Duodenal mucosa (tissue), 2 donors: ENCODE results near the gene CDH24.

Source experiments
- H3K27ac ChIP-seq: one replicate; pipeline ENCODE4 v1.7.0; 2013; ENCODE audit warnings: low read depth, low read length
- H3K27me3 ChIP-seq, 2 donors: one replicate each; pipeline ENCODE4 v1.7.0; 2013; ENCODE audit warnings: low read length in 2 of 2, control low read depth in 1 of 2; ENCODE audit not compliant: insufficient read depth in 2 of 2, control insufficient read depth in 1 of 2
- H3K36me3 ChIP-seq, 2 donors: one replicate each; pipeline ENCODE4 v1.7.0; 2013; ENCODE audit warnings: low read length in 2 of 2, control low read depth in 1 of 2; ENCODE audit not compliant: insufficient read depth in 2 of 2, control insufficient read depth in 1 of 2
- H3K4me1 ChIP-seq, 2 donors: one replicate each; pipeline ENCODE4 v1.7.0; 2013; ENCODE audit warnings: low read length in 2 of 2, control low read depth in 1 of 2; ENCODE audit not compliant: insufficient read depth in 2 of 2, control insufficient read depth in 1 of 2
- H3K4me3 ChIP-seq, 2 donors: one replicate each; pipeline ENCODE4 v1.7.0; 2013; ENCODE audit warnings: low read length in 2 of 2, low read depth in 1 of 2
- H3K9ac ChIP-seq, 2 donors: one replicate each; pipeline ENCODE4 v1.7.0; 2013; ENCODE audit warnings: low read length in 2 of 2, low read depth in 1 of 2
- H3K9me3 ChIP-seq, 2 donors: one replicate each; pipeline ENCODE4 v1.7.0; 2013; ENCODE audit warnings: low read length in 2 of 2, control low read depth in 1 of 2; ENCODE audit not compliant: control insufficient read depth in 1 of 2

The CDH24 gene

GRCh38 chr14:23076785-23077408, 19.6 kb upstream of the CDH24 start:
- no peaks in the 10 kb centered on the region for H3K27me3 ChIP-seq
- no peak overlapping the region for H3K4me3 ChIP-seq
- H3K27ac ChIP-seq: no peak overlapping the region
- H3K9me3 ChIP-seq: no peaks in the 10 kb centered on the region
- peaks cover 14 to 18% of the 10 kb centered on the region in 2 donors for H3K4me1 ChIP-seq
- no peak overlapping the region for H3K9ac ChIP-seq
- peaks cover 58 to 83% of the 10 kb centered on the region in 2 donors for H3K36me3 ChIP-seq

GRCh38 chr14:23074906-23075305, 17.6 kb upstream of the CDH24 start:
- no peak overlapping the region for H3K4me3 ChIP-seq
- H3K27ac ChIP-seq: no peak overlapping the region
- no peaks in the 10 kb centered on the region for H3K27me3 ChIP-seq
- no peaks in the 10 kb centered on the region for H3K9me3 ChIP-seq
- H3K9ac ChIP-seq: no peak overlapping the region
- H3K36me3 ChIP-seq: peaks cover 48 to 66% of the 10 kb centered on the region in 2 donors
- H3K4me1 ChIP-seq: peaks cover 27 to 31% of the 10 kb centered on the region in 2 donors

GRCh38 chr14:23071921-23072539, 14.7 kb upstream of the CDH24 start:
- Histone ChIP-seq H3K4me3 (peak overlapping the region; percentile 95), H3K36me3 (peaks cover 36 to 56% of the 10 kb centered on the region in 2 donors)

GRCh38 chr14:23071244-23071920, 14.1 kb upstream of the CDH24 start:
- H3K27ac ChIP-seq: peak overlapping the region; percentile 59
- H3K9ac ChIP-seq: peak overlapping the region; percentile 85 to 88
- H3K4me3 ChIP-seq: peak overlapping the region; percentile 95
- H3K9me3 ChIP-seq: no peaks in the 10 kb centered on the region
- peaks cover 37 to 55% of the 10 kb centered on the region in 2 donors for H3K36me3 ChIP-seq
- H3K4me1 ChIP-seq: peaks cover 27 to 44% of the 10 kb centered on the region in 2 donors
- H3K27me3 ChIP-seq: no peaks in the 10 kb centered on the region

More at GRCh38 chr14:23071921-23072539, 14.7 kb upstream of the CDH24 start:
- H3K9ac ChIP-seq: peak overlapping the region; percentile 85 to 88
- H3K4me1 ChIP-seq: peaks cover 27 to 44% of the 10 kb centered on the region in 2 donors
- no peaks in the 10 kb centered on the region for H3K27me3 ChIP-seq
- no peaks in the 10 kb centered on the region for H3K9me3 ChIP-seq
- no peak overlapping the region for H3K27ac ChIP-seq

- peak overlapping the region; percentile 95 for H3K4me3 ChIP-seq
- H3K27me3 ChIP-seq: no peaks in the 10 kb centered on the region
- H3K4me1 ChIP-seq: peaks cover 27 to 38% of the 10 kb centered on the region in 2 donors
- no peaks in the 10 kb centered on the region for H3K9me3 ChIP-seq
- H3K36me3 ChIP-seq: peaks cover 39 to 55% of the 10 kb centered on the region in 2 donors
- H3K27ac ChIP-seq: no peak overlapping the region
- peak overlapping the region; percentile 85 to 88 for H3K9ac ChIP-seq
Observed at GRCh38 chr14:23070262-23071129, 13.2 kb upstream of the CDH24 start.

GRCh38 chr14:23069413-23069806, 12.1 kb upstream of the CDH24 start:
- Histone ChIP-seq H3K9ac (peak overlapping the region in 1 of 2 donors; percentile 34), H3K36me3 (peaks cover 32 to 56% of the 10 kb centered on the region in 2 donors), H3K9me3 (no peaks in the 10 kb centered on the region), H3K4me1 (peaks cover 27 to 38% of the 10 kb centered on the region in 2 donors), H3K4me3 (no peak overlapping the region), H3K27ac (no peak overlapping the region), H3K27me3 (no peaks in the 10 kb centered on the region)

GRCh38 chr14:23068789-23069412, 11.6 kb upstream of the CDH24 start:
- peaks cover 27 to 38% of the 10 kb centered on the region in 2 donors for H3K4me1 ChIP-seq

GRCh38 chr14:23067847-23068788, 10.8 kb upstream of the CDH24 start:
- Histone ChIP-seq H3K27ac (no peak overlapping the region), H3K27me3 (no peaks in the 10 kb centered on the region), H3K9ac (no peak overlapping the region), H3K4me1 (peaks cover 25 to 38% of the 10 kb centered on the region in 2 donors), H3K9me3 (no peaks in the 10 kb centered on the region), H3K36me3 (peaks cover 43 to 66% of the 10 kb centered on the region in 2 donors), H3K4me3 (no peak overlapping the region)

More at GRCh38 chr14:23068789-23069412, 11.6 kb upstream of the CDH24 start:
- Histone ChIP-seq H3K4me3 (no peak overlapping the region), H3K9ac (peak overlapping the region in 1 of 2 donors; percentile 34), H3K27ac (no peak overlapping the region), H3K27me3 (no peaks in the 10 kb centered on the region), H3K9me3 (no peaks in the 10 kb centered on the region), H3K36me3 (peaks cover 35 to 59% of the 10 kb centered on the region in 2 donors)
